GM21390 (cell line): ENCODE data around the gene GPRC5C.

Experiments used
- ATAC-seq: cut with Tn5 transposase; IDR thresholded peaks from one replicate; pipeline ENCODE4 v1.9.1; 2021; ENCODE audit not compliant: unreplicated experiment

Gene GPRC5C

GRCh38 chr17:74430706-74431567 lies 951 bp upstream of the GPRC5C start:
- ATAC-seq: no peak

GRCh38 chr17:74432424-74432690 lies 469 bp downstream of the GPRC5C start:
- no peak for ATAC-seq

- ATAC-seq: no peak
These were observed 991 bp downstream of the GPRC5C start for GRCh38 chr17:74432766-74433391.

- no peak for ATAC-seq
These were observed 1.7 kb downstream of the GPRC5C start for GRCh38 chr17:74433421-74434121.

DNA sequence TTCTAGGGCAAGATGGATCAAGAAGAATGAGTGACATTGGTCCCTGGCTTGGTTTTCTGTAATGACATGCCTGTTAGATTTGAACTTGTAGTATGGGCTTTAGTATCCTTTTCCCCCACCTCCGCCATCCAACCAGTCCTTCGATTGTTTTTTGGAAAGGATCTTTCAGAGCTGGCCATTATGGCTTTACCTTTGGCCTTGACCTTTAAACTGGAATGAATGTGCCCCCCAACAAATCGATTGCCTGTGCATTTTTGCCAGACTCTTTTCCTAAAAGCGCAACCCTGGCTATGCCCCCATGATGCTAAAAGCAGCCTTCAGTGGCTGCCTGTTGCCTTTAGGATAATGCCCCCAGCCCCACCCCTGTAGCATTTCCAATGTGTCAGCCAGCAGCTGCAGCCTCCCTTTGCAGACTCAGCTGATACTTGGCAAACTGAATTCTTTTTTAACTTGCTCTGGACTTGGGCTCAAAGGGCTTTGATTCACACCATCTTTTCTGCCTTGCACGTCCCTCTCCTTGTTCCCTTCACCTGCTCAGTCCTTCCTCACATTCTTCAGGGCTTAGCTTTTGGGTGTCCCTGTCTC lies 4.0 kb downstream of the GPRC5C start:
- ATAC-seq: no peak

DNA sequence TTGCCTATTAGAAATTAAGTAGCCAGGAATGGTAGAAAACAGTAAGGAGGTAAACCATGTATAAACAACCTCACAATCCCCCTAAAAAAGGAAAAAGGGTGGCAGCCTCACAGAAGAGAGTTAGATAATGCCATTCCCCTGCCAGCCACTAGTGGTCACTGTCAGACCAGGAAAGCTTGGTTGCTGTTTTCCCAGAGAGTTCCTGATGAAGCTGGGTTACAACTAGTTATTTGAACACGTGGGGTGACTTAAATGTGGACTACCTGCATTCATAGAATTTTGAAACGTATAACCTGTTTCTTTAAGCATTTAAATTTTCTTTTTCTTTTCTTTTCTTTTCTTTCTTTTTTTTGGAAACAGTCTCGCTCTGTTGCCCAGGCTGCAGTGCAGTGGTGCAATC lies 5.8 kb downstream of the GPRC5C start:
- ATAC-seq: no peak

GRCh38 chr17:74439691-74440567 lies 8.0 kb downstream of the GPRC5C start:
- no peak for ATAC-seq

GRCh38 chr17:74441537-74441936 lies 9.6 kb downstream of the GPRC5C start:
- no peak for ATAC-seq

GRCh38 chr17:74442291-74442669 lies 10.4 kb downstream of the GPRC5C start:
- ATAC-seq: no peak

DNA sequence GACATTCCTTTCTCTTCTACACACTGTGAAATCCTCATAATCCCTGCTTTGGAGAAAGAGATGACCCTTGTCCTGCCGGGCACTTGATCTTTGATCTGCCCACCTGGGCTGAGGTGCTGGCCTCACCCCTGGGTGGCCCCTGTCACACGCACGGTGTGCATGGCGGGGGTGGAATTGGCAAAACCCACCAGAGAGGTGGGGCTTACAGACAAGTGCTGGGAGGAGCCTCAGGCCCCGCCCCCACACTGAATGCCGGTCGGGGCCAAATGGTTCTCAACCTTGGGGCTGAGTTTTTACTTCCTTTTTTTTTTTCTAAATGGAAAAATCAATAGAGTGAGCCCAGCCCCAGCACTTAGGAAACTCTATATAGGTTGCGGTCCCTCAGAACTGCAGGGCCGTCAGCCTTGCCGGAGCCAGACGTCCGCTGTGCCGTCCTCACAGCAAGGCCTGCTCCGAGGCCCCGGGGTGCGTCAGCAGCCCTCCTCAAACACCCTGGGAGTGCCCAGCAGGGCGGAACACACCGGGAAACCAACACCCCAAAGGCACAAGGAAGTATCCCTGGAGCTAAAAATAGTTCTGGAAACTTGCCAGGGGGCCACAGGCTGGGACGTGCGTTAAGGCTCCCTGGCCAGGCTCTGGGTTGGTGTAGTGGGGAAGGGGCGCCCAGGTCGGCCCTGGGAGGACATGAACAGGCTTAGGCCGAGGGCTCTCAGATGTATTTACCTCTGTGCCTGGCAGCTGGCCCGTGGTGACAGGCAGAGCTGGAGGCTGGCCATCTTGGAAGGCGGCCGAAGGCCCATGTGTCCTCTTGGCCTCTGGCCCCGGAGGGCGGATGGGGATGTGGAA lies 11.0 kb downstream of the GPRC5C start:
- ATAC-seq: peak; percentile 51

- no peak for ATAC-seq
These were observed 11.8 kb downstream of the GPRC5C start for GRCh38 chr17:74443516-74444296.

GRCh38 chr17:74444406-74444805 lies 12.5 kb downstream of the GPRC5C start:
- no peak for ATAC-seq

GRCh38 chr17:74445158-74445557 lies 13.3 kb downstream of the GPRC5C start:
- no peak for ATAC-seq

GRCh38 chr17:74446551-74447500 lies 14.9 kb downstream of the GPRC5C start:
- no peak for ATAC-seq

GRCh38 chr17:74447628-74448159 lies 15.8 kb downstream of the GPRC5C start:
- no peak for ATAC-seq

DNA sequence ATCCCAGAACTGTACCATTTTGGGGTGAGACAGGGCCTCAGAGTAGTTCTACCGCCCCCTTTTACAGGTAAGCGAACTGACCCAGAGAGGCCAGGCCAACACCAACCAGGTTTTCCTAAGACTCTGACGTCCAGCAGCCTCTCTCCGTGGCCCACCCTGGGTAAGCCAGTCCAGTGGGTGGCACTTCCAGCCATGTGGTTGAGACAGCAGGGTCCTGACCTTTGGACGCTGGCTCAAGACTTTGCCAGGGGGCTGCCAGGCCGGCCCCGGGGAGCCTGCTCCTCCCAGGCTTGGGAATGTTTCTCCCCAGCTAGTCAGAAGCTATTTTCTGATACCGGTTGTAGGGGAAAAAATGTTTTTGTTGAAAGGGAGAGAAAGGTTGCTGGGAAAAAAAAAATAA lies 16.9 kb downstream of the GPRC5C start:
- ATAC-seq: no peak

GRCh38 chr17:74449306-74449705 lies 17.4 kb downstream of the GPRC5C start:
- ATAC-seq: no peak

DNA sequence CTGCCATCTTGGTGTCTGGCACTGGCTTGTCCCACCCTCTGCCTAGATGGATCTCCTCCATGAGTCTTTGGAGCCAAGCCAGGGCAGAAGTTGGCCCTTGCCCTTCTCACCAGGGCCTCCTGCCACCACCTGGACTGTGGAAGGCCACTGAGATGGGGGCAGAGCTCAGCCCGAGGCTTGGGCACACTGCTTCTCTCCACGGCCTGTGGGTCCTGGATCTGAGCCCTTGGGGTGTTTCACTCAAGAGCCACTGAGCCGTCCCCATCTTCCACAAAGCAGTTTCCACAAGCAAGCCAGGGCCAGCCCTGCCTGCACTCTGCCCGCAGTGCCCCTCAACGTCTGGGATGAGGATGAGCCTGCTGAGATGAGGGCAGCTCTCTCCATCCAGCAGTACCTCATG lies 17.9 kb downstream of the GPRC5C start:
- no peak for ATAC-seq
